Posterior vena cava (tissue), 2 donors: ENCODE data around the gene NUP37. TPM values are rescaled to one million over a fixed set of nuclear protein-coding genes. Genes with fewer than 3 reads are reported as not detected.
"Not testable (repeated sequence)": the region's sequence is repeated elsewhere in the genome, so short reads cannot be mapped to it uniquely, and the experiment has no call there.

ENCODE experiments used
- DNase-seq: peaks from one replicate; pipeline ENCODE4 v3.0.0-alpha.2; 2020; ENCODE audit warnings: low spot score
- intact Hi-C, 2 donors: fragments of 100-400 bp; cut with DNase I; formaldehyde crosslinking; loops; one replicate each; pipeline versions ENCODE4 v1.14.1 to v1.14.2; 2022 to 2023
- long read RNA-seq, 2 donors: library from polyadenylated mRNA; unstranded; transcript quantifications; one replicate each; pipeline ENCODE4 v2.0.0, GENCODE V29; 2020 to 2021
- total RNA-seq, 2 donors: library from RNA; stranded (reverse); fragmentation: NEBNext Ultra II Directional; extraction: Animal tissue kit (Norgen Biotek cat#: 25700); gene quantifications; one replicate each; pipeline ENCODE4 v1.2.1, GENCODE V29; 2021
- donor health status: DM: yes; HTN: yes; CAD: no.
- donor health status: DM: yes; HTN: yes; CAD: no.

The NUP37 gene
- total RNA-seq = 10 to 100 TPM; 14.2 to 15.7 TPM
- long read RNA-seq, donor 1, partial matches to known transcripts = 0 of 1 reads
- long read RNA-seq, donor 1, other reads (novel, unspliced or antisense) = 0 of 1 reads
- long read RNA-seq, donor 2, transcript NUP37-209 (10 exons, 2,372 nt) = major isoform, 14 of 15 reads
- long read RNA-seq, donor 2, partial matches to known transcripts = 0 of 15 reads
- long read RNA-seq, donor 2, other reads (novel, unspliced or antisense) = 0 of 15 reads

GRCh38 chr12:102119674-102120563 lies at the start of gene NUP37, which contains the start of gene PARPBP:
Gene NUP37 (minus strand): TSS chr12:102120114. CDS start chr12:102118518, 1,596 bp downstream.
Gene PARPBP (plus strand): TSS chr12:102120183. CDS start chr12:102123889, 3,706 bp downstream.
- peak; percentile 97 for DNase-seq
- intact Hi-C loops = no loop called here

DNA sequence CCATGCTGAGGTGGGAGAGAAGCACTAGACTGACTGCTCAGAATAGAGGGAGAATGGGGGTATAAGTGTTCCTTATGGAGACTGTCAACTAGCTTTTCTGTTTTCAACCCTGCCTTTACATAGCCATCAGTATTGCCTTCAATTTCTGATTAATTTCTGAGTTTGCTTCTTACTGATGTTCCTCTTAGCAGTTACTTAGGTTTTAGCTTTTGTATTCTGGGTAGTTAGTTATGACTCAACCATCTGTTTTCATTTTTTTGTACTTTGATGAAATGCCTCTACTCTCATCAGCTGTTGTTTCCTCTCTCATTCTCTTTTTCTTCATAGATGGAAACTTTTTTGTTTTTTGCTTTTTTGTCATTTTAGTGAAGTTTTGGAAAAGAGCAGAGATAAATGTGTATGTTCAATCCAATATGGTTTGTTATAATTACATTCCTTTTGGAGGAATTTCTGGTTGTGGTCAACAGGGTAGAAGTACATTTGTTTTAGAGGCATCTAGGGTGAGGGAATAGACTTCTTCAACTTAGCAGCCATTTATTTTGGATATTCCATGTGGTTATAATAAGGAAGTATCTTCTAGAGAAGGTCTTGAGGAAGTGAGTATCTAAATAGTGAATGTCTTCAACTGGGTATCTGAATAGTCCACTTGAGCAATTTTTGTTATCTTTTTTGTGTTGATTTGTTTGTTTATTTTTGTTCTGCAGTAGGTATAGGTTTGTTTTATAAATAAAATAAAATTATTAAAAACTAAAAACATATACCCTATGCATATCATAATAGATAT lies 48.1 kb upstream of the NUP37 start:
- DNase-seq = no peak
- intact Hi-C loops = no loop called here

GRCh38 chr12:102163383-102163782 lies 43.5 kb upstream of the NUP37 start:
- DNase-seq = no peak
- intact Hi-C loops = no loop called here

DNA sequence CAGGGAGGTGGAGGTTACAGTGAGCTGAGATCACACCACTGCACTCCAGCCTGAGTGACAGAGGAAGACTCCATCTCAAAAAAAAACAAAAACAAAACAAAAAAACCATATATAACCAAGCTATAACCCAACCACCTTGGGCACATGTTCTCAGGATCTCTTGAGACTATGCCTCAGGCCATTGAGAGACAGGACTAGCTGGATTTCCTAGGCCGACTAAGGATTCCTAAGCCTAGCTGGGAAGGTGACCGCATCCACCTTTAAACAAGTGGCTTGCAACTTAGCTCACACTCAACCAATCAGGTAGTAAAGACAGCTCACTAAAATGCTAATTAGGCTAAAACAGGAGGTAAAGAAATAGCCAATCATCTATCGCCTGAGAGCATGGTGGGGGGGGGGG lies 35.3 kb upstream of the NUP37 start:
- DNase-seq, intact Hi-C loops: not testable (repeated sequence)

DNA sequence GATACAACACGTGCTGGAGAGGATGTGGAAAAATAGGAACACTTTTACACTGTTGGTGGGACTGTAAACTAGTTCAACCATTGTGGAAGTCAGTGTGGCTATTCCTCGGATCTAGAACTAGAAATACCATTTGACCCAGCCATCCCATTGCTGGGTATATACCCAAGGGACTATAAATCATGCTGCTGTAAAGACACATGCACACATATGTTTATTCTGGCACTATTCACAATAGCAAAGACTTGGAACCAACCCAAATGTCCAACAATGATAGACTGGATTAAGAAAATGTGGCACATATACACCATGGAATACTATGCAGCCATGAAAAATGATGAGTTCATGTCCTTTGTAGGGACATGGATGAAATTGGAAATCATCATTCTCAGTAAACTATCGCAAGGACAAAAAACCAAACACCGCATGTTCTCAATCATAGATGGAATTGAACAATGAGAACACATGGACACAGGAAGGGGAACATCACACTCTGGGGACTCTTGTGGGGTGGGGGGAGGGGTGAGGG lies 27.2 kb upstream of the NUP37 start:
- intact Hi-C loops, DNase-seq: not testable (repeated sequence)

DNA sequence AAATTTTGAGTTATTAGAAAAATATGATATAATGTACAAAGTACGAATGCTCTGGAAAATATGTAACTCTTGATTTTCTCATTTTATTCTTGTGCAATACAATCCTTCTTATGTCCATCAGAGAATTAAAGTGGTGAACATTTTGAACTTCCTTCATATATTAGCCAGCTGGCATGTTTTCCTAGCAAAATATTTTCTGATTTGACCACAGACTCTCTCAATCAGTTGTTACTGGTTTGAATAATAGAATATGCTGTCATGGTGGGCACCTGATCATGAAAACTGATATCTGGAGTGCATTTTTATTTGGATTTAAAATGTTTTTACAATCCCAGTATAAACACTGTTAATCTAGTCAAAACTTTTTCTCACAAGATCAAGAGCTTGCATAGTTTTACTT lies 24.3 kb upstream of the NUP37 start:
- no peak for DNase-seq
- intact Hi-C loops = no loop called here

GRCh38 chr12:102142866-102143373 lies 23.0 kb upstream of the NUP37 start:
- DNase-seq, intact Hi-C loops: not testable (repeated sequence)

- intact Hi-C loops, DNase-seq: not testable (repeated sequence)
These were observed 17.7 kb upstream of the NUP37 start for GRCh38 chr12:102137619-102138018.

- DNase-seq, intact Hi-C loops: not testable (repeated sequence)
These were observed 11.5 kb upstream of the NUP37 start for GRCh38 chr12:102131442-102131841.

DNA sequence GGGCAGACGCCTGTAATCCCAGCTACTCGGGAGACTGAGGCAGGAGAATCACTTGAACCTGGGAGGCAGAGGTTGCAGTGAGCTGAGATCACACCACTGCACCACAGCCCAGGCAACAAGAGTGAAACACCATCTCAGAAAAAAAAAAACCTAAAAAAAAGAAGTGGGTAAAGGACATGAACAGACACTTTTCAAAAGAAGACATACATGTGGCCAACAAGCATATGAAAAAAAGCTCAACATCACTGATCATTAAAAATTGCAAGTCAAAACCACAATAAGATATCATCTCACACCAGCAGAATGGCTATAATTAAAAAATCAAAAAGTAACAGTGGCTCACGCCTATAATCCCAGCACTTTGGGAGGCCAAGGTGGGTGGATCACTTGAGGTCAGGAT lies 10.8 kb upstream of the NUP37 start:
- DNase-seq, intact Hi-C loops: not testable (repeated sequence)

- DNase-seq, intact Hi-C loops: not testable (repeated sequence)
These were observed 1.4 kb upstream of the NUP37 start for GRCh38 chr12:102121328-102121727.

- intact Hi-C loops = no loop called here
- no peak for DNase-seq
These were observed 972 bp upstream of the NUP37 start for GRCh38 chr12:102120886-102121285.

DNA sequence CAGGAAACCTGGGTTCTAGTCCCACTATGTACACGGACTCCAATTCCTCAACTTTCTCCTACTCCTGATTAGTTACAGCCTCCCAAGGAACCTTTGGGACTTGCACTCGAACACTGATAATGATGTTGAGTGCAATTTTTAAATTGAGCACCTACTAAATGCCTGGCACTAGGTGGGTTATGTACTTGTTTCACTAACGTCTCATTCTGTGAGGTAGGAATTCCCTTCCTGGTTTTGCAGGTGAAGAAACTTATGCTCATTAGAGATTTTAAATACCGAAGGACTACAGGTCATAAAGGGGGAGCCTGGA lies 605 bp upstream of the NUP37 start:
- intact Hi-C loops = no loop called here
- DNase-seq = no peak

DNA sequence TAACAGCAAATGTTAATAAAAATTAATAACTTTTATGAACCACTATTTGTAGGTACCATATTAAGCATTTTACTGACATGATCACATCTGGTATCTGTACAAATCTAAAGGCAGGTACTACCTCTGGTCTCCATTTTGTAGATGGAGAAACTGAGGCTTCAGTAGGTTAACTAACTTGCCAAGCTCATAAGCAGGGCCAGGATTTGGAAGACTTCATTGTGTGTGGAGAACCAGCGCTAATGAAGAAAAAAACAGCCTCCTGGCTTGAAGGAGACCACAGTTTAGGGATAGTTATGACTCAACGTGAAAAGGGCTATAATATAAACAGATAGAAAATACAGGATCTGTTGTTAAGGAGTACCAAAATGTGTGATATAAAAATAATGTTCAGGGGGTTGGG lies 1.0 kb downstream of the NUP37 start:
- DNase-seq = no peak
- intact Hi-C loops = no loop called here

GRCh38 chr12:102116392-102116791 lies 3.5 kb downstream of the NUP37 start:
- DNase-seq = no peak
- intact Hi-C loops = no loop called here

DNA sequence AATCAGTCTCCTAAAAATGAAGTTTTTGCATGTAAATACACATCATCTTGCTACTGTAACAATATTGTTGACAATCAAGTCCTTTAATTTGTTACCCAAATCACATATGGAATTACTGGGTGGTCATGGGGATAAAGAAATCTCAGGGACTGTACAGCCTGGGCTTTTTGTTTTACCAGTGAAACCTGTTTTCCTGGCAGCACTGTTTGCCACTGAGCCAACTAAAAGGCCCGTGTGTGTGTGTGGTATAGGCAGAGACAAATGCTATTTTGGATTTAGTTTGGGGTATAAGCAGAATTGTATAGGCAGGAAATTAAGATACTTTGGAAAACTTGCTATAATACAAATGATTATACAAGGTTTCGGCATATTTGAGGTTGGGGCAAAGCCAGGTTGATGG lies 5.7 kb downstream of the NUP37 start:
- intact Hi-C loops = no loop called here

DNA sequence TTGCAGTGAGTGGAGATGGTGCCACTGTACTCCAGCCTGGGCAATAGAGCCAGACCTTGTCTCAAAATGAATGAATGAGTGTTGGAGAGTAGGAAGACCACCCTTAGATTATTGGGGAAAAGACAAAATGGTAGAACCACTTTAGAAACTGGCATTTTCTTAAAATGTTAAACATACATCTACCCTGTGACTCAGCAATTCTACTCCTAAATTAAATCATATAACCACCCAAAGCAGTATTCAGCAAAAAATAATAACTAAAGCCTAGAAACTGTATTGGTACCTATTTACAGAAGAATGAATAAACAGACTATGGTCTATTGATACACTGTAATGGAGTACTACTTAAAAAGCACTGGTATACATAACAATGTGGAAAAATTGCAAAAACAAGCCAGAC lies 9.1 kb downstream of the NUP37 start:
- no peak for DNase-seq
- intact Hi-C loops = no loop called here

More for the DNA sequence above, 5.7 kb downstream of the NUP37 start:
- no peak for DNase-seq

- DNase-seq = no peak
- intact Hi-C loops = no loop called here
These were observed 11.9 kb downstream of the NUP37 start for GRCh38 chr12:102107970-102108369.

DNA sequence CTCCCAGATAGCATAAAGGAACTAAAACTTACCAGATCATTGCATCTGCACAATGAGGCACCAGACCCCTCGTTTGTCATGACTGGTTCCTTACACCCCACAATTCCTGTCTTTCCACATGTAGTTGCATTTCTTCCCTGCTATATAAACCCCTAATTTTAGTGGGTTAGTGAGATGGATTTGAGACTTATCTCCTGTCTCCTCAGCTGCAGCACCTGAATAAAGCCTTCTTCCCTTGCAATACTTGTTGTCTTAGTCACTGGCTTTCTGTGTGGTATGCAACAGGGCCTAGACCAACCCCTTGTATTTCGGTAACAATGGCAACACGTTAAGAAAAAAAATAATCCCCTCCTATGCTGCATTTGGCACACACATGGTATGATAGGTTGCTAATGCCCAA lies 13.0 kb downstream of the NUP37 start:
- intact Hi-C loops = no loop called here
- no peak for DNase-seq
